Large intestine (tissue), 3 donors: Measurements from ENCODE around the gene PPARA. TPM values are rescaled to one million over a fixed set of nuclear protein-coding genes. Genes with fewer than 3 reads are reported as not detected.

Experiments used
- DNase-seq, 2 donors: peaks; one replicate each; pipeline versions ENCODE4 v3.0.0 to v3.0.0-alpha.2; 2013
- H3K27ac ChIP-seq: one replicate; pipeline ENCODE4 v1.5.1; 2013; ENCODE audit warnings: low read length
- H3K27me3 ChIP-seq: 2 replicates; pipeline ENCODE4 v1.6.1; 2013; ENCODE audit warnings: low read length; ENCODE audit not compliant: control insufficient read depth, insufficient read depth
- H3K36me3 ChIP-seq: 2 replicates; pipeline ENCODE4 v1.6.1; 2013; ENCODE audit warnings: low read length; ENCODE audit not compliant: control insufficient read depth, insufficient read depth
- H3K4me1 ChIP-seq: one replicate; pipeline ENCODE4 v1.6.1; 2013; ENCODE audit warnings: low read length; ENCODE audit not compliant: control insufficient read depth, insufficient read depth
- H3K4me3 ChIP-seq: one replicate; pipeline ENCODE4 v1.5.1; 2013; ENCODE audit warnings: low read length
- H3K9me3 ChIP-seq: one replicate; pipeline ENCODE4 v1.6.1; 2013; ENCODE audit warnings: mild to moderate bottlenecking, low read depth, low read length, moderate library complexity; ENCODE audit not compliant: control insufficient read depth
- WGBS: methylation state at CpG from one replicate; pipeline ENCODE4 v1.1.5; 2013; ENCODE audit warnings: low lambda C conversion rate; ENCODE audit not compliant: insufficient coverage; 5-methylcytosine and 5-hydroxymethylcytosine counted together
- polyA plus RNA-seq: library from polyadenylated mRNA; unstranded; fragments of 120-200 nt; gene quantifications from one replicate; pipeline ENCODE4 v1.2.1, GENCODE V29; 2013

The PPARA gene
- polyA plus RNA-seq, 1 donor = 46.6 TPM

DNA sequence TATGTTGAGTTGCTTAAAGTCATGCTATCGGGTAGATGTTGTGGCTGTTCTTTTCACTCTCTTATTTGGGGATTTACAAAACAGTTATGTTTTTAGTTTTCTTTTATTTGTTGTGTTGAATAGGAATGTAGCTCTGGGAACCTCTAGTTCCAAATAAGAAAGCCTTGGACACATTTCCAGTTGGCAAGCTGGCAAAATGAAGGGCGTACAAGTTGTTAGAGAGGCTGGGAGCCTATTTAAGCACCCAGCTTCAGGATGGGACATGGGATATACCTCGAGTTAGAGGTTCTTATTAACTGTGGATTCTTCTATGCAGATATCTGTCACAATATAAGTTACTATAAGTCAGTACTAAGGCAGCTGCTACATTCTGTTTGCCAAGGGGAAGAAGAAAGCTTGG is 22.8 kb downstream of the PPARA start:
- peaks cover 12% of the 10 kb centered on the region for H3K4me1 ChIP-seq

DNA sequence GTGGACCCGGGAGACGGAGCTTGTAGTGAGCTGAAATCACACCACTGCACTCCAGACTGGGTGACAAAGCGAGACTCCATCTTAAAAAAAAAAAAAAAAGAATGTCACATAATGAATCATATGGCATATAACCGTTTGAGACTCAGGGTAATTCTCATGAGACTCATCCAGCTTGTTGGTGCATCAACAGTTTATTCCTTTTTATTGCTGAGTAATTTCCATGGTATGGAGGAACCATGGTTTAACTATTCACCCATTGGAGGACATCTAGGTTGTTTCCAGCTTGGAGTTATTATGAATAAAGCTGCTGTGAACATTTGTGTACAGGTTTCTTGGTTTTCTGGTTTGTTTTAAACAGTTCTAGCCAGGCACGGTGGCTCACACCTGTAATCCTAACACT is 25.3 kb downstream of the PPARA start:
- H3K27me3 ChIP-seq = no peaks in the 10 kb centered on the region
- H3K27ac ChIP-seq = no peak overlapping the region
- peaks cover 12% of the 10 kb centered on the region for H3K4me1 ChIP-seq
- H3K9me3 ChIP-seq = peaks cover 19% of the 10 kb centered on the region
- H3K36me3 ChIP-seq = peaks cover 38% of the 10 kb centered on the region
- WGBS = 100% methylated on average over 1 of the region's 5 CpGs
- no peak for DNase-seq
- H3K4me3 ChIP-seq = no peak overlapping the region

More for the DNA sequence above, 22.8 kb downstream of the PPARA start:
- Histone ChIP-seq H3K36me3 (peaks cover 20% of the 10 kb centered on the region), H3K9me3 (peaks cover 14% of the 10 kb centered on the region), H3K4me3 (no peak overlapping the region), H3K27me3 (no peaks in the 10 kb centered on the region), H3K27ac (no peak overlapping the region)
- no peak for DNase-seq
- WGBS = 60% methylated on average over 1 of the region's 3 CpGs

DNA sequence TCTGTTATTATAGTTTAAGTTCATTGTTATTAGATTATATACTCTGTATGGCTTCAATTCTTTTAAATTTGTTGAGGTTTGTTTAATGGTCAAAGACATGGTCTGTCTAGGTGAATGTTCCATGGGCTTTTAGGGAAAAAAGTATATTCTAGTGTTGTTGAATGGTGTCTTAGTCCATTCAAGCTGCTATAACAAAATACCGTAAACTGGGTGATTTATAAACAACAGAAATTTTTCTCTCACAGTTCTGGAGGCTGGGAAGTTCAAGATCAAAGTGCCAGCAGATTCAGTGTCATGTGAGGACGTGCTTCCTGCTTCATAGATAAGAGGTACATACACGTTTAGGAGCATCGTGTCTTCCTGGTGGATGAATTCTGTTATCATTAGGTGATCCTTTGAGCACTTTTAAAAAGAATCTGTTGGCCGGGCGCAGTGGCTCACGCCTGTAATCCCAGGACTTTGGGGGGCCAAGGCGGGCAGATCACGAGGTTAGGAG is 26.2 kb downstream of the PPARA start:
- no peak overlapping the region for H3K4me3 ChIP-seq
- peaks cover 7% of the 10 kb centered on the region for H3K4me1 ChIP-seq
- no peak for DNase-seq
- no CpG with 5 or more reads among the region's 9 CpGs for WGBS
- H3K36me3 ChIP-seq = peaks cover 48% of the 10 kb centered on the region
- peaks cover 27% of the 10 kb centered on the region for H3K9me3 ChIP-seq
- H3K27me3 ChIP-seq = no peaks in the 10 kb centered on the region
- no peak overlapping the region for H3K27ac ChIP-seq

DNA sequence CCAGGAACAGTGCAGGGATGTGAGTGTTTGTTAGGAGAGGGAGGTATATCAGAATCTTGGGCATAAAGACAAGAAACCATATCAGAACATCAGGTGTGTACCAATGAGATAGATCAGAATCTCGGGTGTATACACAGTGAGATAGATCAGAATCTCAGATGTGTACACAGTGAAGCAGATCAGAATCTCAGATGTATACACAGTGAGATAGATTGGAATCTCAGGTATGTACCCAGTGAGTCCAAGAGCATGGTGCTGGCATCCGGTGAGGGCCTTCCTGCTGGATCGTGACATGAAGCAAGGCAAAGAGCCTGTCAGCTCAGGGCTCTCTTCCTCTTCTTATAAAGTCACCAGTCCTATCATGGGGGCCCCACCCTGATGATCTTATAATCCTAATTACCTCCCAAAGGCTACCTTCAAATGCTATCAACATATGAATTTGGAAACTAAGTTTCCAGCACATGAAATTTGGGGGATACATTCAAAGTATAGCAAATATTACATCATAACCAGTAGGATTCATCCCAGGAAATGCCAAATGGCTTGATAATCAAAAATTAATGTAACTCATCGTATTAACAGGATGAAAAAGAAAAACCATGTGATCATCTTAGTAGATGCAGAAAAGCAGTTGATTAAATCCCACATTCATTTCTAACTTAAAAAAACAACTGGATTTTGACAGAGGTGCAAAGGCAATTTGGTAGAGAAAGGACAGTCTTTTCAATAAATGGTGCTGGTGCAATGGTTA is 28.6 kb downstream of the PPARA start:
- Histone ChIP-seq H3K36me3 (peaks cover 67% of the 10 kb centered on the region), H3K9me3 (peaks cover 32% of the 10 kb centered on the region), H3K4me3 (no peak overlapping the region), H3K4me1 (no peaks in the 10 kb centered on the region), H3K27ac (no peak overlapping the region), H3K27me3 (no peaks in the 10 kb centered on the region)
- DNase-seq = no peak
- 100% methylated on average over 1 of the region's 4 CpGs for WGBS

DNA sequence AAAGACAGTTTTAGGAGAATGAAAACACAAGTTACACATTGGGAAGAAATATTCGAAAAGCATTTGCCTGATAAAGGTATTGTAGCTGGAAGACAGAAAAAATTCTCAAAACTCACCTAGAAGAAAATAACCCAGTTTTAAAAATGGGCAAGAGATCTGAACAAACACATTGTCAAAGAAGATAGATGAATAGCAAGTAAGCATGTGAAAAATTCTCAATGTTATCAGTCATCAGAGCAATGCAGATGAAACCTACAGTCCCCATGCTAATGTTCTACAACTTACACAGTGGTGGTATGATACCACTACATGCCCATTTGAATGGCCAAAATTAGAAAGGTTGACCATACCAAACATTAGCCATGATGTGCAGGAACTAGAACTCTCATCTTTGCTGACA is 29.4 kb downstream of the PPARA start:
- no peak for DNase-seq
- H3K4me3 ChIP-seq = no peak overlapping the region
- H3K36me3 ChIP-seq = peaks cover 74% of the 10 kb centered on the region
- H3K9me3 ChIP-seq = peaks cover 32% of the 10 kb centered on the region
- H3K27me3 ChIP-seq = no peaks in the 10 kb centered on the region
- H3K4me1 ChIP-seq = no peaks in the 10 kb centered on the region
- WGBS = 88% methylated on average over 1 of the region's 1 CpG
- H3K27ac ChIP-seq = no peak overlapping the region

DNA sequence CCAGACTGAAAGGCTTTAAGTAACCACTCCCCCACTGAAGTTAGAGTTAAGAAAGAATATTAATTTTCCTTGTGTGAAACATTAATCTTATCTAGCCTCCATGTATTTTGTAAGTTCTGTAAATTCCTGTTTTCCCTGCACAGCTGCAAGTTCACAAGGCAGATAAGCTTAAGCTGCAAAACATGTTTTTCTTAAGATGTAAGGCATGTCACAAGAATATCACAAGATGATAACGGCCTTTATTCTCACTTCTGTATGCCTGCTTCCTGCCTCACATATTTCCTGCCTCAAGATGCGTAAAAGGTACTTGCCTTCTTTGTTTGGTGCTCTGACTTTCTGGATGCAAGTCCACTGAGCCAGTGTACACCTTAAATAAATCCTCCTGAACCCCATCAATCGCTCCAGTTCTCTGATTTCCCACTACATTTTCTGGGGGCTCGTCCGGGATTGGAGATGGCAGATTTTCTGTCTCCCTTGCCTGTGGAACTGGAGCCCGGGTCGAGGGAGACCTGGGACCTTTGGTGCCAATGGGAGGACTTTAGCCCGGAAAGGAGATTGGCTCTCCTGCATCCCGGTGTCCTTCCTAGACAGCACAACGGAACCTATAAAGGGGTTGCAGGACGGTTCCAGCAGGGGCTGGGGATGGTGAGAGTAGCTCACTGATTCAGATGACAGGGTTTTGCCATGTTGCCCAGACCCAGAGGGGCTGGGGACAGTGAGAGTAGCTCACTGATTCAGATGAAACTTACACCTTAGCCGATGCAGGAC is 30.2 kb downstream of the PPARA start:
- no peak overlapping the region for H3K4me3 ChIP-seq
- H3K36me3 ChIP-seq = peaks cover 78% of the 10 kb centered on the region
- WGBS = no CpG with 5 or more reads among the region's 12 CpGs
- H3K27ac ChIP-seq = no peak overlapping the region
- no peaks in the 10 kb centered on the region for H3K27me3 ChIP-seq
- peak in 1 of 2 donors; percentile 41 for DNase-seq
- H3K4me1 ChIP-seq = no peaks in the 10 kb centered on the region
- peaks cover 32% of the 10 kb centered on the region for H3K9me3 ChIP-seq

DNA sequence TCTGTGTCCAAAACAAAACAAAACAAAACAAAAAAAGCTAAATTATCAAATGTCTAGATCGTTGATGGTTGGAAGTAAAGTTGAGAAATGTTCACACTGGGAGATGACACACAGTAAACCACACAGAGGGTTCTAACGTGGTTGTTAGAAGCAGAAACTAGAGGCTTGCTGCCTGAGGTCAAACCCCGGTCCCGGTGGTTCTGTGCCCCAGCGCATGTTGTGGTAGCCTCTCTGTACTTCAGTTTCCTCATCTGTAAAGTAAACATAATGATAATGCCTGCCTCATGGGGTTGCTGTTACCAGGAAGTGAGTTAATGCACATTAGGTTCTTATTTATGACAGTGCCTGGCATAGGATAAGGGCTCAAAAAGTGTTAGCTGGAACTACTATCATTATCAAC is 33.4 kb downstream of the PPARA start:
- Histone ChIP-seq H3K4me1 (peaks cover 2% of the 10 kb centered on the region), H3K4me3 (no peak overlapping the region), H3K27me3 (no peaks in the 10 kb centered on the region), H3K36me3 (peaks cover 78% of the 10 kb centered on the region), H3K9me3 (peaks cover 26% of the 10 kb centered on the region), H3K27ac (no peak overlapping the region)
- WGBS = 80% methylated on average over 2 of the region's 5 CpGs
- DNase-seq = no peak

DNA sequence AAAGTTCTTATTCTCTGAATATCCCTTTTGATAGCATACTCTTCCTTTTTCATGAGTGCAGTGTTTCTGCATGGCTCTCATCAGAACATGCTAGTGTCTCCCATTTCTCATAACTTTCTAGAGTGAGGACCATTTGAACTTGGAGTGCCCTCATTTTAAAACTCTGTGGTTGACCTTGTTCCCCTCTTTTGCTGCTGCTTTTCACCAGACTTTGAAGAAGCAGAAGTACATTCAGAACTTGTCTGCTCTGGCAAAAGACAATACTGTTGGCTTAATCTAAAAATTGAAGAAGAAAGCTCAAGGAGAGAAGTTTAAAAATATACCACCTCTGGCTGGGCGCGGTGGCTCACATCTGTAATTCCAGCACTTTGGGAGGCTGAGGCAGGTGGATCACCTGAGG is 35.0 kb downstream of the PPARA start:
- H3K36me3 ChIP-seq = peaks cover 67% of the 10 kb centered on the region
- no peak for DNase-seq
- WGBS = no CpG with 5 or more reads among the region's 2 CpGs
- no peak overlapping the region for H3K4me3 ChIP-seq
- H3K27me3 ChIP-seq = no peaks in the 10 kb centered on the region
- H3K27ac ChIP-seq = no peak overlapping the region
- peaks cover 16% of the 10 kb centered on the region for H3K9me3 ChIP-seq
- peaks cover 14% of the 10 kb centered on the region for H3K4me1 ChIP-seq

DNA sequence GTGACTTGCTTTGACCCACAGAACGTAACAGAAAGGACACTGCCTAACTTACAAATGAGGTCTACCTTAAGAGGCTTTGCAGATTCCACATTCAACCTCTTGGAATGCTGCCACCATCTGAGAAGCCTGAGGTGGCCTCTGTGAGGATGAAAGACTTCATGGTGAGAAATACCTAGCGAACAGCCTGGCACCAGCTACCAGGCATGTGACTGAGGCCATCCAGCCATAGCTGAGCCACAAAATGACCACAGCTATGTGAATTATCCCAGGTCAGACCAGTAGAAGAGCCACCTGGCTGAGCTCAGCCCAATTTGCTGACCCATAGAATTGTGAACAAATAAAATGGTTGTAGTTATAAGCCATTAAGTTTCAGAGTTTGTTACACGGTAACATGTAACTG is 37.5 kb downstream of the PPARA start:
- Histone ChIP-seq H3K27ac (no peak overlapping the region), H3K4me1 (peaks cover 21% of the 10 kb centered on the region), H3K4me3 (no peak overlapping the region), H3K36me3 (peaks cover 48% of the 10 kb centered on the region), H3K27me3 (no peaks in the 10 kb centered on the region), H3K9me3 (no peaks in the 10 kb centered on the region)
- no peak for DNase-seq
- WGBS = no CpG with 5 or more reads among the region's 3 CpGs

DNA sequence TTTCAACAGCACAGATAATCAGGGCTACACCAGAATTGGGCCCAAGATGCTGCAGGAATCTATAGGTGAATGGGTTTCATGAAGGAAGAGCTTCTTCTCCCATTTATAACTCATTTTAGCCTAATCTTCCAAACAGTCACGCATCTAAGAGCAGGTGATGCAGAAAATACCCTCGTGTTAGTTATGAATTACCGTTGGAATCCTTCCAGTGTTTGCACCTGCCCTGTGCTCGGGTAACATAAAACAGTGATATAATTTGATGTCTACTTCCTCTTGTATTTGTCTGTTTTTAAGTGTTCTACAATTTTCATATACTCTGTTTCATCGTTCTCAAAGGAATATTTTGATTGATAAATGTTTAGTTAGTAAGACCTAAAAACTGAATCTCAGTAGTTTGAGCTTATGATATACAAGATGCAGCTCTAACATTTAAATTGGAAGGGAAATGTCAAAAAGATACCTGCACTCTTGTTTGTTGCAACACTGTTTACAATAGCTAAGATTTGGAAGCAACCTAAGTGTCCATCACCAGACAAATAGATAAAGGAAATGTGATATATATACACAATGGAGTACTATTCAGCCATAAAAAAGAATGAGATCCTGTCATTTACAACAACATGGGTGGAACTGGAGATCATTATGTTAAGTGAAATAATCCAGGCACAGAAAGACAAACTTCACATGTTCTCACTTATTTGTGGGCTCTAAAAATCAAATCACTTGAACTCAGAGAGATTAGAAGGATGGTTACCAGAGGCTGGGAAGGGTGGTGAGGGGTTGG is 42.1 kb downstream of the PPARA start:
- H3K27ac ChIP-seq = peak overlapping the region; percentile 16
- 65% methylated on average over 4 of the region's 5 CpGs for WGBS
- H3K4me3 ChIP-seq = no peak overlapping the region
- H3K4me1 ChIP-seq = peaks cover 53% of the 10 kb centered on the region
- DNase-seq = peak in 1 of 2 donors; percentile 49
- H3K36me3 ChIP-seq = peaks cover 17% of the 10 kb centered on the region
- no peaks in the 10 kb centered on the region for H3K27me3 ChIP-seq
- no peaks in the 10 kb centered on the region for H3K9me3 ChIP-seq
